ENCODE results near the gene ZNF554.
A peak's percentile ranks its signal among the peaks of the same experiment; 100 is the strongest.
"Not testable (repeated sequence)": the region's sequence is repeated elsewhere in the genome, so short reads cannot be mapped to it uniquely, and the experiment has no call there.

ZNF554 gene

GRCh38 chr19:2869618-2870017, 50.0 kb downstream of the ZNF554 start:
- Histone ChIP-seq H3K18ac (ENCODE audit: low read length) (no peak overlapping the region), H2AK5ac (ENCODE audit: low read length) (no peak overlapping the region), H4K8ac (ENCODE audit: low read depth, low read length) (no peak overlapping the region), H2BK5ac (ENCODE audit: low read length) (no peak overlapping the region), H3K79me1 (ENCODE audit: low read length) (no peaks in the 10 kb centered on the region), H3K4me1 (ENCODE audit: control insufficient read depth, low read depth, low read length) (no peaks in the 10 kb centered on the region), H3K4ac (ENCODE audit: low read depth, low read length) (no peak overlapping the region), H3K9ac (ENCODE audit: low read length) (no peak overlapping the region), H2BK15ac (replicated peaks; ENCODE audit: low read depth) (no peak overlapping the region), H3K56ac (ENCODE audit: low read length) (no peak overlapping the region), H3K27ac (ENCODE audit: low read depth, low read length) (no peak overlapping the region), H3K4me2 (ENCODE audit: low read length) (no peak overlapping the region), H3K27me3 (ENCODE audit: insufficient read depth, low read length, poor library complexity) (no peaks in the 10 kb centered on the region), H3K79me2 (ENCODE audit: control insufficient read depth, insufficient read depth, low read length) (no peaks in the 10 kb centered on the region), H3K36me3 (ENCODE audit: control insufficient read depth, insufficient read depth, low read length) (no peaks in the 10 kb centered on the region), H4K5ac (ENCODE audit: low read length) (no peak overlapping the region), H3K4me3 (ENCODE audit: low read length) (no peak overlapping the region), H2BK120ac (ENCODE audit: low read depth, low read length) (no peak overlapping the region), H3K23ac (ENCODE audit: low read length) (no peak overlapping the region)
- no peak for DNase-seq
- WGBS (ENCODE audit: extremely low coverage, insufficient coverage, low lambda C conversion rate), result no CpG with 5 or more reads among the region's 10 CpGs

- H2BK15ac ChIP-seq (replicated peaks; ENCODE audit: low read depth); H3K79me1 ChIP-seq (ENCODE audit: low read length); H3K79me2 ChIP-seq (ENCODE audit: control insufficient read depth, insufficient read depth, low read length); H3K9ac ChIP-seq (ENCODE audit: low read length); H3K4ac ChIP-seq (ENCODE audit: low read depth, low read length); H3K56ac ChIP-seq (ENCODE audit: low read length); H4K5ac ChIP-seq (ENCODE audit: low read length); H2AK5ac ChIP-seq (ENCODE audit: low read length); H2BK5ac ChIP-seq (ENCODE audit: low read length); H3K23ac ChIP-seq (ENCODE audit: low read length); H3K18ac ChIP-seq (ENCODE audit: low read length); H3K4me2 ChIP-seq (ENCODE audit: low read length); H4K8ac ChIP-seq (ENCODE audit: low read depth, low read length); H3K4me3 ChIP-seq (ENCODE audit: low read length); H3K27me3 ChIP-seq (ENCODE audit: insufficient read depth, low read length, poor library complexity); H3K36me3 ChIP-seq (ENCODE audit: control insufficient read depth, insufficient read depth, low read length); H2BK120ac ChIP-seq (ENCODE audit: low read depth, low read length); H3K27ac ChIP-seq (ENCODE audit: low read depth, low read length); H3K4me1 ChIP-seq (ENCODE audit: control insufficient read depth, low read depth, low read length): not testable (repeated sequence)
- peak; percentile 24 for DNase-seq
- WGBS (ENCODE audit: extremely low coverage, insufficient coverage, low lambda C conversion rate), result no CpG with 5 or more reads among the region's 11 CpGs
These were observed 52.5 kb downstream of the ZNF554 start for GRCh38 chr19:2872175-2872574.

- no peak for DNase-seq
- Histone ChIP-seq H2BK120ac (ENCODE audit: low read depth, low read length) (no peak overlapping the region), H4K8ac (ENCODE audit: low read depth, low read length) (no peak overlapping the region), H3K56ac (ENCODE audit: low read length) (no peak overlapping the region), H2AK5ac (ENCODE audit: low read length) (no peak overlapping the region), H2BK5ac (ENCODE audit: low read length) (no peak overlapping the region), H3K9ac (ENCODE audit: low read length) (no peak overlapping the region), H4K5ac (ENCODE audit: low read length) (no peak overlapping the region), H3K4ac (ENCODE audit: low read depth, low read length) (no peak overlapping the region), H3K27ac (ENCODE audit: low read depth, low read length) (no peak overlapping the region), H3K36me3 (ENCODE audit: control insufficient read depth, insufficient read depth, low read length) (no peaks in the 10 kb centered on the region), H3K4me1 (ENCODE audit: control insufficient read depth, low read depth, low read length) (no peaks in the 10 kb centered on the region), H3K4me3 (ENCODE audit: low read length) (no peak overlapping the region), H2BK15ac (replicated peaks; ENCODE audit: low read depth) (no peak overlapping the region), H3K4me2 (ENCODE audit: low read length) (no peak overlapping the region), H3K27me3 (ENCODE audit: insufficient read depth, low read length, poor library complexity) (no peaks in the 10 kb centered on the region), H3K23ac (ENCODE audit: low read length) (no peak overlapping the region), H3K18ac (ENCODE audit: low read length) (no peak overlapping the region), H3K79me2 (ENCODE audit: control insufficient read depth, insufficient read depth, low read length) (no peaks in the 10 kb centered on the region), H3K79me1 (ENCODE audit: low read length) (no peaks in the 10 kb centered on the region)
- no CpG with 5 or more reads among the region's 32 CpGs for WGBS (ENCODE audit: extremely low coverage, insufficient coverage, low lambda C conversion rate)
These were observed 58.0 kb downstream of the ZNF554 start for GRCh38 chr19:2877398-2878331.

DNA sequence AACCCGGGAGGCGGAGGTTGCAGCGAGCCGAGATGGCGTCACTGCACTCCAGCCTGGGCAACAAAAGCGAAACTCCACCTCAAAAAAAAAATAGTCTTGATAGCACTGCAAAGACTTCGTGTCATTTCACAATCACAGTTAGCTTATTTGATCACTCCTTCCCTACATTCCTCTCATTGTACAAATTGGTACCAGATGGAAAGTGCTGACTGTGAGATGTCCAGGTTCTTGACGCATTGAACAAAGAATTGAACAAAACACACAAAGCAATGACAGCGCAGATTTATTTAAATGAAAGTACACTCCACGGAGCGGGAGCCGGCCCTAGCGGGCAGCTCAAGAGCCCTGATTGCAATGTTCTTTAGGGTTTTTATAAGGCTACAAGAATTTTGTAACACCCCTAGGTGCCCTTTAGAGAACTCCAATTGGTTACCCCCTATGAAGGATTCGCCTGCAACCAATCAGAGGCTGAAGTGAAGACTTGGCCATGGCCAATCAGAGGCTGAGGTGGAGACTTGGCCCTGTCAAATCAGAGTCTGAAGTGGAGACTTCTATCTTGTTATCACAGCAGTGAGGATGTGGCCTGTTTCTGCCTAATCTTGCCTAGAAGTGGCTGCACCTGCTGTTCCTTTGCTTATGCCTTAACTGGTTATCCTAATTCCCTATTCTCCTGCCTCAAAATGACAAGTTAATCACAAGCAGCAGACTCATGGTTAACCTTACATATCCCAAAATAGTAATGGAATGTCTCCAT, 64.2 kb downstream of the ZNF554 start:
- Histone ChIP-seq H3K56ac (ENCODE audit: low read length) (no peak overlapping the region), H3K79me2 (ENCODE audit: control insufficient read depth, insufficient read depth, low read length) (no peaks in the 10 kb centered on the region), H3K18ac (ENCODE audit: low read length) (no peak overlapping the region), H3K4me1 (ENCODE audit: control insufficient read depth, low read depth, low read length) (no peaks in the 10 kb centered on the region), H3K4ac (ENCODE audit: low read depth, low read length) (no peak overlapping the region), H2BK15ac (replicated peaks; ENCODE audit: low read depth) (no peak overlapping the region), H3K36me3 (ENCODE audit: control insufficient read depth, insufficient read depth, low read length) (no peaks in the 10 kb centered on the region), H3K9ac (ENCODE audit: low read length) (no peak overlapping the region), H3K23ac (ENCODE audit: low read length) (no peak overlapping the region), H3K27ac (ENCODE audit: low read depth, low read length) (no peak overlapping the region), H4K8ac (ENCODE audit: low read depth, low read length) (no peak overlapping the region), H3K4me2 (ENCODE audit: low read length) (no peak overlapping the region), H4K5ac (ENCODE audit: low read length) (no peak overlapping the region), H2BK120ac (ENCODE audit: low read depth, low read length) (no peak overlapping the region), H3K27me3 (ENCODE audit: insufficient read depth, low read length, poor library complexity) (no peaks in the 10 kb centered on the region), H3K79me1 (ENCODE audit: low read length) (no peaks in the 10 kb centered on the region), H2BK5ac (ENCODE audit: low read length) (no peak overlapping the region), H3K4me3 (ENCODE audit: low read length) (no peak overlapping the region), H2AK5ac (ENCODE audit: low read length) (no peak overlapping the region)
- no CpG with 5 or more reads among the region's 14 CpGs for WGBS (ENCODE audit: extremely low coverage, insufficient coverage, low lambda C conversion rate)
- no peak for DNase-seq

DNA sequence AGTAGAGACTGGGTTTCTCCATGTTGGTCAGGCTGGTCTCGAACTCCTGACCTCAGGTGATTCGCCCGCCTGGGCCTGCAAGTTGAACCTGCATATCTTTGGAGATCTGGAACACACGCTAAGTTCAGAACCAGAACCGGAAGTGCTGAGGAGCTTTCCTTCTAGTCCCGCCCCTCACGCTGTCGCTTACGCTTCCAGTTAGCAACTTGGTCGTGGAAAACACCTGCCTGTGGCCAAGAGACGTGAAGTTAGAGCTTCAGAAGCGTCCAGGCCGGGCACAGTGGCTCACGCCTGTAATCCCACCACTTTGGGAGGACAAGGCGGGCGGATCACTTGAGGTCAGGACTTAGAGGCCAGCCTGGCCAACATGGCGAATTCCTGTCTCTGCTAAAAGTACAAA, 66.1 kb downstream of the ZNF554 start:
- no peak for DNase-seq
- Histone ChIP-seq H3K9ac (ENCODE audit: low read length) (no peak overlapping the region), H3K79me1 (ENCODE audit: low read length) (no peaks in the 10 kb centered on the region), H3K56ac (ENCODE audit: low read length) (no peak overlapping the region), H4K8ac (ENCODE audit: low read depth, low read length) (no peak overlapping the region), H3K79me2 (ENCODE audit: control insufficient read depth, insufficient read depth, low read length) (no peaks in the 10 kb centered on the region), H3K27ac (ENCODE audit: low read depth, low read length) (no peak overlapping the region), H4K5ac (ENCODE audit: low read length) (no peak overlapping the region), H2BK15ac (replicated peaks; ENCODE audit: low read depth) (no peak overlapping the region), H3K18ac (ENCODE audit: low read length) (no peak overlapping the region), H3K4me2 (ENCODE audit: low read length) (no peak overlapping the region), H3K4me1 (ENCODE audit: control insufficient read depth, low read depth, low read length) (no peaks in the 10 kb centered on the region), H2BK120ac (ENCODE audit: low read depth, low read length) (no peak overlapping the region), H3K4ac (ENCODE audit: low read depth, low read length) (no peak overlapping the region), H2AK5ac (ENCODE audit: low read length) (no peak overlapping the region), H3K4me3 (ENCODE audit: low read length) (no peak overlapping the region), H3K23ac (ENCODE audit: low read length) (no peak overlapping the region), H3K27me3 (ENCODE audit: insufficient read depth, low read length, poor library complexity) (no peaks in the 10 kb centered on the region), H3K36me3 (ENCODE audit: control insufficient read depth, insufficient read depth, low read length) (no peaks in the 10 kb centered on the region), H2BK5ac (ENCODE audit: low read length) (no peak overlapping the region)
- no CpG with 5 or more reads among the region's 17 CpGs for WGBS (ENCODE audit: extremely low coverage, insufficient coverage, low lambda C conversion rate)
